ENCODE results near the gene BABAM2.

BABAM2 gene

GRCh38 chr2:28101123-28101522 is 210.6 kb downstream of the BABAM2 start:
- no peaks in the 10 kb centered on the region for H3K36me3 ChIP-seq (ENCODE audit: control insufficient read depth in 2 of 2, insufficient read depth in 1 of 2, low read length in 2 of 2)
- H3K4me1 ChIP-seq (ENCODE audit: control insufficient read depth, insufficient read depth, low read length), result no peaks in the 10 kb centered on the region
- TF ChIP-seq ZNF175 (tag by site-specific recombination; IDR thresholded peaks at IDR 0.05) (no peak), ZBTB6 (tag by site-specific recombination; IDR thresholded peaks at IDR 0.05) (no peak), ZNF16 (tag by site-specific recombination; IDR thresholded peaks at IDR 0.05; ENCODE audit: low read depth) (no peak), ZNF677 (tag by site-specific recombination; IDR thresholded peaks at IDR 0.05) (no peak), ZSCAN16 (tag by site-specific recombination; IDR thresholded peaks at IDR 0.05) (no peak)
- no peak overlapping the region for H3K4me3 ChIP-seq (ENCODE audit: low read depth, low read length)
- H3K27ac ChIP-seq (ENCODE audit: extremely low read depth, low read depth, low read length), result no peak overlapping the region
- CTCF ChIA-PET, result interaction anchor here (0.6 kb wide), 1 partner anchor 31 kb away, joined by 3 read pairs; no protein-coding TSS in a partner anchor
- no peaks in the 10 kb centered on the region for H3K9me3 ChIP-seq (ENCODE audit: control insufficient read depth, insufficient read depth, low read depth, low read length)
- POLR2A ChIA-PET, result no interaction called here

- H3K4me3 ChIP-seq (ENCODE audit: low read depth, low read length), result no peak overlapping the region
- H3K4me1 ChIP-seq (ENCODE audit: control insufficient read depth, insufficient read depth, low read length), result no peaks in the 10 kb centered on the region
- CTCF ChIA-PET, result interaction anchor here (0.6 kb wide), 1 partner anchor 32 kb away, joined by 3 read pairs; no protein-coding TSS in a partner anchor
- no peaks in the 10 kb centered on the region for H3K9me3 ChIP-seq (ENCODE audit: control insufficient read depth, insufficient read depth, low read depth, low read length)
- no peak for TF ChIP-seq ZNF37A (tag by site-specific recombination; IDR thresholded peaks at IDR 0.05)
- TF ChIP-seq ZNF777 (tag by site-specific recombination; IDR thresholded peaks at IDR 0.05; ENCODE audit: borderline replicate concordance), result no peak
- TF ChIP-seq ZSCAN18 (tag by site-specific recombination; IDR thresholded peaks at IDR 0.05), result no peak
- no peak for TF ChIP-seq ZNF23 (tag by site-specific recombination; IDR thresholded peaks at IDR 0.05; ENCODE audit: borderline replicate concordance)
- H3K27ac ChIP-seq (ENCODE audit: extremely low read depth, low read depth, low read length), result no peak overlapping the region
- no peaks in the 10 kb centered on the region for H3K36me3 ChIP-seq (ENCODE audit: control insufficient read depth in 2 of 2, insufficient read depth in 1 of 2, low read length in 2 of 2)
- POLR2A ChIA-PET, result interaction anchor here (0.5 kb wide), 1 partner anchor 209 kb away, joined by 4 read pairs; no protein-coding TSS in a partner anchor
These were observed 211.4 kb downstream of the BABAM2 start for GRCh38 chr2:28101892-28102291.

GRCh38 chr2:28102455-28102874 is 211.9 kb downstream of the BABAM2 start:
- no peak for TF ChIP-seq ZNF121 (tag by site-specific recombination; IDR thresholded peaks at IDR 0.05)
- no peak for TF ChIP-seq ZNF747 (tag by site-specific recombination; IDR thresholded peaks at IDR 0.05)
- no peak for TF ChIP-seq ZFP3 (tag by site-specific recombination; IDR thresholded peaks at IDR 0.05; ENCODE audit: low read depth)
- TF ChIP-seq ZNF510 (tag by site-specific recombination; IDR thresholded peaks at IDR 0.05; ENCODE audit: insufficient replicate concordance), result no peak
- TF ChIP-seq ZNF530 (tag by site-specific recombination; IDR thresholded peaks at IDR 0.05; ENCODE audit: low read depth), result no peak
- TF ChIP-seq ZNF623 (tag by site-specific recombination; IDR thresholded peaks at IDR 0.05), result no peak
- no peak for TF ChIP-seq ZSCAN4 (tag by site-specific recombination; IDR thresholded peaks at IDR 0.05)
- TF ChIP-seq BCL11A (tag by site-specific recombination; IDR thresholded peaks at IDR 0.05; ENCODE audit: low read depth), result no peak
- no peak for TF ChIP-seq ZNF514 (tag by site-specific recombination; IDR thresholded peaks at IDR 0.05)
- no peak for TF ChIP-seq WT1 (tag by site-specific recombination; IDR thresholded peaks at IDR 0.05)
- no peak for TF ChIP-seq KLF1 (tag by site-specific recombination; IDR thresholded peaks at IDR 0.05)
- TF ChIP-seq ZNF239 (tag by site-specific recombination; IDR thresholded peaks at IDR 0.05), result no peak
- TF ChIP-seq REST (tag by site-specific recombination; IDR thresholded peaks at IDR 0.05), result no peak
- no peak for TF ChIP-seq ZNF626 (tag by site-specific recombination; IDR thresholded peaks at IDR 0.05)
- no peak for TF ChIP-seq ZNF202 (tag by site-specific recombination; IDR thresholded peaks at IDR 0.05; ENCODE audit: borderline replicate concordance)
- no peak for TF ChIP-seq ZXDB (tag by site-specific recombination; IDR thresholded peaks at IDR 0.05)
- H3K4me3 ChIP-seq (ENCODE audit: low read depth, low read length), result no peak overlapping the region
- H3K27ac ChIP-seq (ENCODE audit: extremely low read depth, low read depth, low read length), result no peak overlapping the region
- POLR2A ChIA-PET, result no interaction called here
- no peaks in the 10 kb centered on the region for H3K4me1 ChIP-seq (ENCODE audit: control insufficient read depth, insufficient read depth, low read length)
- H3K9me3 ChIP-seq (ENCODE audit: control insufficient read depth, insufficient read depth, low read depth, low read length), result no peaks in the 10 kb centered on the region
- H3K36me3 ChIP-seq (ENCODE audit: control insufficient read depth in 2 of 2, insufficient read depth in 1 of 2, low read length in 2 of 2), result no peaks in the 10 kb centered on the region
- CTCF ChIA-PET, result no interaction called here
